ENCODE data around the gene GSC. TPM values are rescaled to one million over a fixed set of nuclear protein-coding genes. Genes with fewer than 3 reads are reported as not detected.
"Not testable (repeated sequence)": the region's sequence is repeated elsewhere in the genome, so short reads cannot be mapped to it uniquely, and the experiment has no call there.

GSC gene
- total RNA-seq, 1 donor from 2014 or later: not detected

- no peaks in the 10 kb centered on the region for H3K27me3 Mint-ChIP-seq (ENCODE audit: unreplicated experiment)
- H3K9me3 Mint-ChIP-seq (ENCODE audit: unreplicated experiment): peaks cover 1% of the 10 kb centered on the region
- no peaks in the 10 kb centered on the region for H3K4me1 Mint-ChIP-seq (ENCODE audit: low read depth, unreplicated experiment)
- H3K4me3 Mint-ChIP-seq (ENCODE audit: unreplicated experiment): no peak overlapping the region
- TF ChIP-seq, protein P1, sequence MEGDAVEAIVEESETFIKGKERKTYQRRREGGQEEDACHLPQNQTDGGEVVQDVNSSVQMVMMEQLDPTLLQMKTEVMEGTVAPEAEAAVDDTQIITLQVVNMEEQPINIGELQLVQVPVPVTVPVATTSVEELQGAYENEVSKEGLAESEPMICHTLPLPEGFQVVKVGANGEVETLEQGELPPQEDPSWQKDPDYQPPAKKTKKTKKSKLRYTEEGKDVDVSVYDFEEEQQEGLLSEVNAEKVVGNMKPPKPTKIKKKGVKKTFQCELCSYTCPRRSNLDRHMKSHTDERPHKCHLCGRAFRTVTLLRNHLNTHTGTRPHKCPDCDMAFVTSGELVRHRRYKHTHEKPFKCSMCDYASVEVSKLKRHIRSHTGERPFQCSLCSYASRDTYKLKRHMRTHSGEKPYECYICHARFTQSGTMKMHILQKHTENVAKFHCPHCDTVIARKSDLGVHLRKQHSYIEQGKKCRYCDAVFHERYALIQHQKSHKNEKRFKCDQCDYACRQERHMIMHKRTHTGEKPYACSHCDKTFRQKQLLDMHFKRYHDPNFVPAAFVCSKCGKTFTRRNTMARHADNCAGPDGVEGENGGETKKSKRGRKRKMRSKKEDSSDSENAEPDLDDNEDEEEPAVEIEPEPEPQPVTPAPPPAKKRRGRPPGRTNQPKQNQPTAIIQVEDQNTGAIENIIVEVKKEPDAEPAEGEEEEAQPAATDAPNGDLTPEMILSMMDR (IDR thresholded peaks at IDR 0.05; ENCODE audit: partially characterized antibody, unreplicated experiment): no peak
- H3K36me3 Mint-ChIP-seq (ENCODE audit: unreplicated experiment): no peaks in the 10 kb centered on the region
- DNase-seq: no peak
- no peak overlapping the region for H3K27ac Mint-ChIP-seq (ENCODE audit: unreplicated experiment)
Observed at GRCh38 chr14:94747739-94748138, 22.2 kb downstream of the GSC start.

DNA sequence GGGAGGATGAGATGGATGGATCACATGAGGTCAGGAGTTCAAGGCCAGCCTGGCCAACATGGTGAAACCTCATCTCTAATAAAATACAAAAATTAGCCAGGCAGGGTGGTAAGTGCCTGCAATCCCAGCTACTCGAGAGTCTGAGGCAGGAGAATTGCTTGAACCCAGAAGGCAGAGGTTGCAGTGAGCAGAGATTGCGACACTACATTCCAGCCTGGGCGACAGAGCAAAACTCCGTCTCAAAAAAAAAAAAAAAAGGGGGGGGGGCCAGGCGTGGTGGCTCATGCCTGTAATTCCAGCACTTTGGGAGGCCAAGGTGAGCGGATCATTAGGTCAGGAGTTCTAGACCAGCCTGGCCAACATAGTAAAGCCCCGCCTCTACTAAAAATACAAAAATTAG, 22.8 kb downstream of the GSC start:
- not testable (repeated sequence) for H3K27me3 Mint-ChIP-seq (ENCODE audit: unreplicated experiment); H3K4me1 Mint-ChIP-seq (ENCODE audit: low read depth, unreplicated experiment); H3K4me3 Mint-ChIP-seq (ENCODE audit: unreplicated experiment); DNase-seq; H3K36me3 Mint-ChIP-seq (ENCODE audit: unreplicated experiment); H3K9me3 Mint-ChIP-seq (ENCODE audit: unreplicated experiment); H3K27ac Mint-ChIP-seq (ENCODE audit: unreplicated experiment)

DNA sequence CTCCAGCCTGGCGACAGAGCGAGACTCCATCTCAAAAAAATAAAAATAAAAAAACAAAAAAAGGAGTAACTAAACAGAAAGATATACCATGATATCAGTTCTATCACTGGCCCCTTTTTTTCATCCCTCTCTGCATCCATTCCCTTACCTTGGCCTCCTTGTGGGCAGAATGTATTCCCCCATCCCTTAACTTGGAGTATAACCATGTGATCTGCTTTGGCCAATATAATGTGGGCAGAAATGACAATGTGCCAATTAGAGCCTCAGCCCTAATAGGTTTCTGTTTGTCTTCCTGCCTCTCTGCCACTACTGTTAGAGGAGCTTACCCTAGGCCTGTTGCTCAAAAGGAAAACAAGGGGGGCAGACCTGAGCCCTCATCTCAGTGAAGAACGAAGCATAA, 23.8 kb downstream of the GSC start:
- Mint-ChIP-seq H3K4me3 (ENCODE audit: unreplicated experiment) (no peak overlapping the region), H3K36me3 (ENCODE audit: unreplicated experiment) (no peaks in the 10 kb centered on the region), H3K4me1 (ENCODE audit: low read depth, unreplicated experiment) (no peaks in the 10 kb centered on the region), H3K27ac (ENCODE audit: unreplicated experiment) (no peak overlapping the region), H3K27me3 (ENCODE audit: unreplicated experiment) (no peaks in the 10 kb centered on the region), H3K9me3 (ENCODE audit: unreplicated experiment) (no peaks in the 10 kb centered on the region)
- DNase-seq: no peak
- TF ChIP-seq, protein P1 (IDR thresholded peaks at IDR 0.05; ENCODE audit: partially characterized antibody, unreplicated experiment): no peak

GRCh38 chr14:94738751-94739150, 31.2 kb downstream of the GSC start:
- no peak for DNase-seq
- Mint-ChIP-seq H3K27ac (ENCODE audit: unreplicated experiment) (no peak overlapping the region), H3K27me3 (ENCODE audit: unreplicated experiment) (peaks cover 1% of the 10 kb centered on the region), H3K36me3 (ENCODE audit: unreplicated experiment) (no peaks in the 10 kb centered on the region), H3K4me1 (ENCODE audit: low read depth, unreplicated experiment) (no peaks in the 10 kb centered on the region), H3K4me3 (ENCODE audit: unreplicated experiment) (no peak overlapping the region), H3K9me3 (ENCODE audit: unreplicated experiment) (peaks cover 2% of the 10 kb centered on the region)
- TF ChIP-seq, protein P1 (IDR thresholded peaks at IDR 0.05; ENCODE audit: partially characterized antibody, unreplicated experiment): no peak

GRCh38 chr14:94738097-94738496, 31.8 kb downstream of the GSC start:
- TF ChIP-seq, protein P1 (IDR thresholded peaks at IDR 0.05; ENCODE audit: partially characterized antibody, unreplicated experiment): no peak
- H3K9me3 Mint-ChIP-seq (ENCODE audit: unreplicated experiment): peaks cover 2% of the 10 kb centered on the region
- H3K36me3 Mint-ChIP-seq (ENCODE audit: unreplicated experiment): no peaks in the 10 kb centered on the region
- no peak for DNase-seq
- no peaks in the 10 kb centered on the region for H3K4me1 Mint-ChIP-seq (ENCODE audit: low read depth, unreplicated experiment)
- no peak overlapping the region for H3K4me3 Mint-ChIP-seq (ENCODE audit: unreplicated experiment)
- no peak overlapping the region for H3K27ac Mint-ChIP-seq (ENCODE audit: unreplicated experiment)
- H3K27me3 Mint-ChIP-seq (ENCODE audit: unreplicated experiment): peaks cover 1% of the 10 kb centered on the region

- Mint-ChIP-seq H3K4me3 (ENCODE audit: unreplicated experiment) (no peak overlapping the region), H3K9me3 (ENCODE audit: unreplicated experiment) (no peaks in the 10 kb centered on the region), H3K27me3 (ENCODE audit: unreplicated experiment) (peaks cover 2% of the 10 kb centered on the region), H3K27ac (ENCODE audit: unreplicated experiment) (no peak overlapping the region), H3K4me1 (ENCODE audit: low read depth, unreplicated experiment) (peaks cover under 1% of the 10 kb centered on the region), H3K36me3 (ENCODE audit: unreplicated experiment) (no peaks in the 10 kb centered on the region)
- TF ChIP-seq, protein P1 (IDR thresholded peaks at IDR 0.05; ENCODE audit: partially characterized antibody, unreplicated experiment): no peak
- DNase-seq: no peak
Observed at GRCh38 chr14:94728950-94729349, 41.0 kb downstream of the GSC start.

DNA sequence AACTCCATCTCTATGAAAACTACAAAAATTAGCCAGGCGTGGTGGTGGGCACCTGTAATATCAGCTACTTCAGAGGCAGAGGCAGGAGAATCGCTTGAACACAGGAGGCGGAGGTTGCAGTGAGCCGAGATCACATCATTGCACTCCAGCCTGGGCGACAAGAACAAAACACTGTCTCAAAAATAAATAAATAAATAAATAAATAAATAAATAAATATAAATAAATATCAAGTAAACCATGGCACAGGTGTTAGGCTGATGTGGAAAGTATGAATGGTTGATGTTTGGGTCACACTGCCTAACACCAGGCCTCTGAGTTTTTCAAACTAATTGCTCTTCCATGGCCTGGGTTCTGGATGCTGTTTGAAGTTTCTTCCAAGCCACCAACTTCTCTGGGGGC, 41.5 kb downstream of the GSC start:
- not testable (repeated sequence) for H3K4me3 Mint-ChIP-seq (ENCODE audit: unreplicated experiment); H3K9me3 Mint-ChIP-seq (ENCODE audit: unreplicated experiment); H3K27me3 Mint-ChIP-seq (ENCODE audit: unreplicated experiment); DNase-seq; H3K27ac Mint-ChIP-seq (ENCODE audit: unreplicated experiment); H3K4me1 Mint-ChIP-seq (ENCODE audit: low read depth, unreplicated experiment); H3K36me3 Mint-ChIP-seq (ENCODE audit: unreplicated experiment)

- H3K27me3 Mint-ChIP-seq (ENCODE audit: unreplicated experiment); H3K27ac Mint-ChIP-seq (ENCODE audit: unreplicated experiment); DNase-seq; H3K9me3 Mint-ChIP-seq (ENCODE audit: unreplicated experiment); H3K4me1 Mint-ChIP-seq (ENCODE audit: low read depth, unreplicated experiment); H3K4me3 Mint-ChIP-seq (ENCODE audit: unreplicated experiment); H3K36me3 Mint-ChIP-seq (ENCODE audit: unreplicated experiment): not testable (repeated sequence)
Observed at GRCh38 chr14:94726649-94727048, 43.3 kb downstream of the GSC start.

All from glutamatergic neuron (in vitro differentiated cells).